CD4-positive, alpha-beta T cell (primary cell): Measurements from ENCODE around the gene RALGAPA1. TPM values are rescaled to one million over a fixed set of nuclear protein-coding genes. Genes with fewer than 3 reads are reported as not detected.

Experiments used
- ATAC-seq: fragments of 200-7000 bp; cut with Tn5 transposase; one replicate; pipeline ENCODE4 v1.10.0; 2022; ENCODE audit warnings: mild to moderate bottlenecking; ENCODE audit not compliant: poor library complexity
- CTCF ChIA-PET: fragments of 350-600 bp; sonication (Branson Sonifier 250); formaldehyde crosslinking; loops from one replicate; lab custom pipeline; 2021; ENCODE audit warnings: antibody characterized with exemption, inconsistent platforms; lab: Charles Lee
- POLR2A ChIA-PET: fragments of 350-600 bp; sonication (Branson Sonifier 250); formaldehyde crosslinking; loops from one replicate; lab custom pipeline; 2021; ENCODE audit warnings: antibody characterized with exemption, inconsistent platforms; lab: Charles Lee
- DNase-seq, 14 experiments: peaks; one replicate each; pipeline ENCODE4 v3.0.0-alpha.2; 2013 to 2020; ENCODE audit warnings: mixed read lengths in 2 of 14
- H3K27ac ChIP-seq, 2 donors: one replicate each; pipeline versions ENCODE4 v1.5.1 to v1.7.0; 2013; ENCODE audit warnings: low read length in 2 of 2, low read depth in 1 of 2, mild to moderate bottlenecking in 1 of 2
- H3K27me3 ChIP-seq, 2 experiments: 1 replicate in 1 of 2; 2 replicates in 1 of 2; pipeline versions ENCODE4 v1.6.1 to v1.7.0; 2013; ENCODE audit warnings: low read length in 2 of 2, control low read depth in 1 of 2, mild to moderate bottlenecking in 1 of 2, moderate library complexity in 1 of 2; ENCODE audit not compliant: insufficient read depth in 2 of 2, control insufficient read depth in 1 of 2
- H3K36me3 ChIP-seq: one replicate; pipeline ENCODE4 v1.6.1; 2013; ENCODE audit warnings: low read length, control low read depth; ENCODE audit not compliant: insufficient read depth
- H3K4me1 ChIP-seq: one replicate; pipeline ENCODE4 v1.6.1; 2013; ENCODE audit warnings: low read length, control low read depth; ENCODE audit not compliant: insufficient read depth
- H3K4me3 ChIP-seq: one replicate; pipeline ENCODE4 v1.5.1; 2013; ENCODE audit warnings: mild to moderate bottlenecking, low read length, moderate library complexity
- H3K9me3 ChIP-seq, 2 experiments: 1 replicate in 1 of 2; 2 replicates in 1 of 2; pipeline versions ENCODE4 v1.6.1 to v1.7.0; 2013; ENCODE audit warnings: low read length in 2 of 2, mild to moderate bottlenecking in 2 of 2, control low read depth in 1 of 2, moderate library complexity in 1 of 2; ENCODE audit not compliant: control insufficient read depth in 1 of 2, insufficient read depth in 1 of 2
- H3K27ac Mint-ChIP-seq: one replicate; pipeline ENCODE4 v1.8.0; 2020; ENCODE audit warnings: mixed read lengths
- H3K27me3 Mint-ChIP-seq: one replicate; pipeline ENCODE4 v1.8.0; 2021; ENCODE audit warnings: mixed read lengths
- H3K36me3 Mint-ChIP-seq: one replicate; pipeline ENCODE4 v1.8.0; 2021; ENCODE audit warnings: low read depth, mixed read lengths
- H3K4me1 Mint-ChIP-seq: one replicate; pipeline ENCODE4 v1.8.0; 2021; ENCODE audit warnings: low read depth, mixed read lengths
- H3K4me3 Mint-ChIP-seq: one replicate; pipeline ENCODE4 v1.8.0; 2020; ENCODE audit warnings: mild to moderate bottlenecking, mixed read lengths
- H3K9me3 Mint-ChIP-seq: one replicate; pipeline ENCODE4 v1.8.0; 2020; ENCODE audit warnings: mixed read lengths
- CTCF ChIP-seq: fragments of 200-600 bp; IDR thresholded peaks from one replicate; pipeline ENCODE4 v1.8.0; 2022; ENCODE audit warnings: antibody characterized with exemption, mild to moderate bottlenecking
- intact Hi-C, 2 experiments: fragments of 100-400 bp; cut with DNase I in 1 of 2; cut with micrococcal nuclease in 1 of 2; formaldehyde crosslinking; loops; one replicate each; pipeline versions ENCODE4 v1.15.1 to v1.9.0; 2023 to 2025; cut with DNase I, micrococcal nuclease
- total RNA-seq, 174 experiments: library from RNA in 2 of 174; stranded (reverse) in 2 of 174; gene quantifications; one replicate each; pipeline ENCODE4 v1.2.3 and lab custom pipeline; 2021 to 2026

The RALGAPA1 gene
- total RNA-seq, 2 experiments from 2014 or later = 72.0 to 75.5 TPM

DNA sequence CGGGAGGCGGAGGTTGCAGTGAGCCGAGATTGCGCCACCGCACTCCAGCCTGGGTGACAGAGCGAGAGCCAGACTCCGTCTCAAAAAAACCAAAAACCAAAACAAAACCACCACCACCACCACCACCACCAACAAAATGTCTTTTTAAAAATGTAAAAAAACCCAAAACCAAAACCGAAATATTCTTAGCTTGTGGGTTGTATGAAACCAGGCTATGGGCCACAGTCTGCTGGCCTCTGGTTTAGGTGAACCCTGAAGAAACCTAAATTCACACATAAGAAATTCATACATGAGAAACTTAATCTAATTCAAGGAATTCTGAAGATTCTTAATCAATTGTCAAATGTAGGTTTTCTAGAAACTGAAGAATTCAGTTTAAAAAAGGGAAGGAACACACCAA, 237.5 kb downstream of the RALGAPA1 start:
- TF ChIP-seq CTCF = no peak
- Histone ChIP-seq H3K27ac (no peak overlapping the region), H3K9me3 (no peaks in the 10 kb centered on the region), H3K4me1 (no peaks in the 10 kb centered on the region), H3K36me3 (peaks cover 5% of the 10 kb centered on the region), H3K4me3 (no peak overlapping the region), H3K27me3 (no peaks in the 10 kb centered on the region)
- intact Hi-C loops = no loop called here
- Mint-ChIP-seq H3K36me3 (peaks cover 40% of the 10 kb centered on the region), H3K27ac (no peak overlapping the region), H3K27me3 (no peaks in the 10 kb centered on the region), H3K4me3 (no peak overlapping the region), H3K4me1 (no peaks in the 10 kb centered on the region), H3K9me3 (no peaks in the 10 kb centered on the region)
- CTCF ChIA-PET = no interaction called here
- POLR2A ChIA-PET = no interaction called here
- ATAC-seq = no peak
- DNase-seq = no peak

- Mint-ChIP-seq H3K4me3 (no peak overlapping the region), H3K27ac (no peak overlapping the region), H3K36me3 (peaks cover 45% of the 10 kb centered on the region), H3K4me1 (no peaks in the 10 kb centered on the region), H3K27me3 (no peaks in the 10 kb centered on the region), H3K9me3 (no peaks in the 10 kb centered on the region)
- ATAC-seq (no peak), DNase-seq (no peak)
- CTCF ChIA-PET = interaction anchor here (0.7 kb wide), 1 partner anchor 739 kb away, joined by 3 read pairs; no protein-coding TSS in a partner anchor
- POLR2A ChIA-PET = no interaction called here
- Histone ChIP-seq H3K27me3 (no peaks in the 10 kb centered on the region), H3K4me3 (no peak overlapping the region), H3K36me3 (no peaks in the 10 kb centered on the region), H3K27ac (no peak overlapping the region), H3K9me3 (no peaks in the 10 kb centered on the region), H3K4me1 (no peaks in the 10 kb centered on the region)
- intact Hi-C loops = no loop called here
- no peak for TF ChIP-seq CTCF
These were observed 243.1 kb downstream of the RALGAPA1 start for GRCh38 chr14:35565871-35566464.

DNA sequence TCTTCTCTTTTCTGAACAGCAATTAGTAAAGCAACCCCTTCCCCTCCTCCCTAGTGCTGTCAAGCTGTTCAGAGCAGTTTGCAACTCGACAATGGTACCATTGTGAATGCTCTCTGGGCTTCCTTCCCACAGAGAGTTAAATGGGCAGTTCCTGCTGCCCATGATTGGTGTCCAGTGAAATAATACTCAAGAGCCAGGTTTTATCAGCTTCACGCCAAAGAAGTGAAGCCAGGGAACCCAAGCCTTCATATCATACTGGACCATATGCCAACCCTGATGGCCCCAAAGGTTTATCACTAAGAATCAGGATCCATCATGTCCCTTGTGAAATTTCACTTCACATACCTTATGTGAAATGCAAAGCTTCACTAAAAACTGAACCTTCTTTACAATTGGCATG, 250.4 kb downstream of the RALGAPA1 start:
- intact Hi-C loops = no loop called here
- TF ChIP-seq CTCF = no peak
- no peak overlapping the region for H3K27ac ChIP-seq
- Mint-ChIP-seq H3K4me3 (no peak overlapping the region), H3K27me3 (no peaks in the 10 kb centered on the region), H3K36me3 (peaks cover 24% of the 10 kb centered on the region), H3K4me1 (no peaks in the 10 kb centered on the region), H3K9me3 (no peaks in the 10 kb centered on the region), H3K27ac (no peak overlapping the region)
- H3K36me3 ChIP-seq = no peaks in the 10 kb centered on the region
- no peaks in the 10 kb centered on the region for H3K27me3 ChIP-seq
- no peaks in the 10 kb centered on the region for H3K4me1 ChIP-seq
- ATAC-seq (no peak), DNase-seq (no peak)
- no peaks in the 10 kb centered on the region for H3K9me3 ChIP-seq
- ChIA-PET POLR2A (no interaction called here), CTCF (no interaction called here)
- no peak overlapping the region for H3K4me3 ChIP-seq
